HepG2 (cell line): ENCODE data around the gene C16orf87. TPM values are rescaled to one million over a fixed set of nuclear protein-coding genes. Genes with fewer than 3 reads are reported as not detected.

Experiments used
- ATAC-seq: fragments of 200-7000 bp; cut with Tn5 transposase; 3 replicates; pipeline ENCODE4 v1.9.1; 2020; ENCODE audit warnings: mild to moderate bottlenecking, moderate library complexity
- BruUV-seq: library from RNA; stranded (reverse); fragments of 400-500 nt; replicated peaks from 2 replicates; lab custom pipeline; 2021; lab: Mats Ljungman, UMichigan
- CTCF ChIA-PET: fragments of 300-600 bp; formaldehyde crosslinking; extraction: SDS; loops from one replicate; lab custom pipeline; 2021; ENCODE audit warnings: low total read pairs, inconsistent platforms, low intra/inter-chr PET ratio; lab: Yijun Ruan, JAX
- POLR2A ChIA-PET: fragments of 350-600 bp; sonication (Branson Sonifier 250); formaldehyde crosslinking; loops from one replicate; lab custom pipeline; 2020; ENCODE audit warnings: antibody characterized with exemption, inconsistent platforms; lab: Yijun Ruan, JAX
- DNase-seq: peaks from one replicate; pipeline ENCODE4 v3.0.0-alpha.2; 2015; ENCODE audit warnings: low spot score
- FAIRE-seq: peaks from 3 replicates; lab custom pipeline; 2011; peaks lifted over from hg19 to GRCh38; lab: Jason Lieb, UNC
- H2AFZ ChIP-seq: one replicate; pipeline ENCODE4 v1.6.1; 2011; ENCODE audit warnings: low read length, inconsistent platforms
- H3K27ac ChIP-seq: fragments of 300-600 bp; 3 replicates; pipeline ENCODE4 v1.8.0; 2011; ENCODE audit warnings: mixed run types, mild to moderate bottlenecking, mixed read lengths, low read length, inconsistent platforms; ENCODE audit not compliant: insufficient read depth; ENCODE audit errors: extremely low read length
- H3K27me3 ChIP-seq, 2 experiments: fragments of 200-600 bp in 1 of 2; 2 replicates in 1 of 2; 3 replicates in 1 of 2; pipeline versions ENCODE4 v1.6.0 to v1.8.0; 2011; ENCODE audit warnings: low read length in 2 of 2, mild to moderate bottlenecking in 2 of 2, moderate library complexity in 2 of 2, inconsistent platforms in 1 of 2; ENCODE audit not compliant: insufficient read depth in 2 of 2, control insufficient read depth in 1 of 2
- H3K36me3 ChIP-seq, 2 experiments: fragments of 200-600 bp in 1 of 2; replicated peaks in 1 of 2; 2 replicates in 1 of 2; 3 replicates in 1 of 2; pipeline versions ENCODE4 v1.5.1 to v1.8.0; 2011; ENCODE audit warnings: low read length in 2 of 2, inconsistent platforms in 1 of 2; ENCODE audit not compliant: insufficient read depth in 2 of 2, control insufficient read depth in 1 of 2
- H3K4me1 ChIP-seq: 2 replicates; pipeline ENCODE4 v1.5.1; 2012; ENCODE audit warnings: low read length, inconsistent platforms; ENCODE audit not compliant: insufficient read depth
- H3K4me2 ChIP-seq: 2 replicates; pipeline ENCODE4 v1.6.0; 2011; ENCODE audit warnings: low read depth, low read length, inconsistent platforms
- H3K4me3 ChIP-seq, 3 experiments: fragments of 200-600 bp in 1 of 3; sonication (generic), shearing (Covaris generic) in 1 of 3; replicated peaks in 1 of 3; 2 replicates each; pipeline ENCODE4 v1.5.1; 2011 to 2016; ENCODE audit warnings: low read length in 3 of 3, inconsistent platforms in 2 of 3, low read depth in 2 of 3, mild to moderate bottlenecking in 2 of 3, control low read depth in 1 of 3, mixed read lengths in 1 of 3; ENCODE audit not compliant: insufficient read depth in 1 of 3
- H3K79me2 ChIP-seq: one replicate; pipeline ENCODE4 v1.6.1; 2011; ENCODE audit warnings: low read length, inconsistent platforms; ENCODE audit not compliant: insufficient read depth
- H3K9ac ChIP-seq: 2 replicates; pipeline ENCODE4 v1.6.0; 2011; ENCODE audit warnings: mild to moderate bottlenecking, low read depth, low read length, inconsistent platforms; ENCODE audit not compliant: insufficient read depth
- H3K9me3 ChIP-seq: 2 replicates; pipeline ENCODE4 v1.5.1; 2012; ENCODE audit warnings: mild to moderate bottlenecking, low read length
- H4K20me1 ChIP-seq: 2 replicates; pipeline ENCODE4 v1.6.0; 2011; ENCODE audit warnings: inconsistent platforms, mild to moderate bottlenecking, low read length, moderate library complexity; ENCODE audit not compliant: insufficient read depth
- ATM ChIP-seq: fragments of 450-650 bp; IDR thresholded peaks from 2 replicates; pipeline ENCODE4 v1.7.1; 2017; ENCODE audit warnings: mild to moderate bottlenecking, borderline replicate concordance
- BCL6 ChIP-seq: IDR thresholded peaks from 2 replicates; pipeline ENCODE4 v1.6.1; 2016; ENCODE audit warnings: missing genetic modification reagents, missing compliant biosample characterization
- CREM ChIP-seq, 2 experiments: sonication (generic) in 1 of 2; formaldehyde crosslinking in 1 of 2; IDR thresholded peaks; 2 replicates each; pipeline versions ENCODE4 v1.4.0 to v1.6.1; 2016 to 2020; ENCODE audit warnings: antibody characterized with exemption in 1 of 2, mild to moderate bottlenecking in 1 of 2, missing genetic modification reagents in 1 of 2
- FOXJ3 ChIP-seq: sonication (generic); formaldehyde crosslinking; IDR thresholded peaks from 2 replicates; pipeline ENCODE4 v1.4.0; 2020; ENCODE audit warnings: missing genetic modification reagents, mild to moderate bottlenecking, borderline replicate concordance
- KLF6 ChIP-seq: IDR thresholded peaks from 2 replicates; pipeline ENCODE4 v1.8.0; 2016; ENCODE audit warnings: missing biosample characterization, missing genetic modification reagents
- MTF2 ChIP-seq: sonication (generic); formaldehyde crosslinking; IDR thresholded peaks from 2 replicates; pipeline ENCODE4 v1.5.0; 2020; ENCODE audit warnings: missing genetic modification reagents, borderline replicate concordance
- REPIN1 ChIP-seq: sonication (generic); formaldehyde crosslinking; IDR thresholded peaks from 2 replicates; pipeline ENCODE4 v1.8.0; 2022; ENCODE audit warnings: missing genetic modification reagents, low read depth, mild to moderate bottlenecking, borderline replicate concordance
- TBX3 ChIP-seq: fragments of 450-650 bp; IDR thresholded peaks from 2 replicates; pipeline ENCODE4 v1.6.1; 2017; ENCODE audit warnings: antibody characterized with exemption, mild to moderate bottlenecking, inconsistent platforms, borderline replicate concordance
- ZNF367 ChIP-seq: sonication (generic); formaldehyde crosslinking; IDR thresholded peaks from 2 replicates; pipeline ENCODE4 v1.4.0; 2020; ENCODE audit warnings: missing genetic modification reagents, borderline replicate concordance
- ZNF672 ChIP-seq: sonication (generic); formaldehyde crosslinking; IDR thresholded peaks from 2 replicates; pipeline ENCODE4 v1.8.1; 2022; ENCODE audit warnings: missing genetic modification reagents
- WGBS: methylation state at CpG from one replicate; pipeline ENCODE4 v1.1.6; 2017; ENCODE audit warnings: low lambda C conversion rate; 5-methylcytosine and 5-hydroxymethylcytosine counted together
- in situ Hi-C: cut with HindIII; loops from 2 replicates; pipeline ENCODE4 v1.10.0; 2017; ENCODE audit warnings: low pct_unique_long_range_greater_than_20kb; ENCODE audit not compliant: extremely low pct_ligation_motif_present
- intact Hi-C: fragments of 100-400 bp; cut with micrococcal nuclease; formaldehyde crosslinking; loops from one replicate; pipeline ENCODE4 v1.10.0; 2022; ENCODE audit not compliant: unreplicated experiment
- polyA plus RNA-seq, 8 experiments: library from polyadenylated mRNA; depleted of rRNA in 3 of 8; stranded (reverse) in 7 of 8; unstranded in 1 of 8; fragments of >200 nt; fragmentation: Illumina TruSeq in 4 of 8; extraction: Trizol in 4 of 8; gene quantifications; 2 replicates each; pipeline versions ENCODE4 v1.2.1 to v1.2.3, GENCODE V29; 2011 to 2016; ENCODE audit warnings: low read depth in 4 of 8, missing spikeins in 1 of 8, mixed read lengths in 1 of 8; ENCODE audit not compliant: insufficient read depth in 1 of 8
- total RNA-seq, 5 experiments: library from RNA; depleted of rRNA; stranded (reverse); fragments of >200 nt; fragmentation: Illumina TruSeq; extraction: Trizol; gene quantifications; 2 replicates each; pipeline ENCODE4 v1.2.3, GENCODE V29; 2016; ENCODE audit warnings: low read depth in 1 of 5
- TF ChIP-seq, protein P1 (sequence below): sonication (generic); formaldehyde crosslinking; IDR thresholded peaks from 2 replicates; pipeline ENCODE4 v1.4.0; 2020; ENCODE audit warnings: missing genetic modification reagents, borderline replicate concordance
- TF ChIP-seq, protein P2 (sequence below): sonication (generic); formaldehyde crosslinking; IDR thresholded peaks from 2 replicates; pipeline ENCODE4 v1.4.0; 2020; ENCODE audit warnings: mild to moderate bottlenecking, missing genetic modification reagents

Gene C16orf87
- total and polyA plus RNA-seq, 2 of the 13 experiments (the other 11 are each of a cell fraction or from before 2014, with no cell fraction given): 8.6 to 19.5 TPM

DNA sequence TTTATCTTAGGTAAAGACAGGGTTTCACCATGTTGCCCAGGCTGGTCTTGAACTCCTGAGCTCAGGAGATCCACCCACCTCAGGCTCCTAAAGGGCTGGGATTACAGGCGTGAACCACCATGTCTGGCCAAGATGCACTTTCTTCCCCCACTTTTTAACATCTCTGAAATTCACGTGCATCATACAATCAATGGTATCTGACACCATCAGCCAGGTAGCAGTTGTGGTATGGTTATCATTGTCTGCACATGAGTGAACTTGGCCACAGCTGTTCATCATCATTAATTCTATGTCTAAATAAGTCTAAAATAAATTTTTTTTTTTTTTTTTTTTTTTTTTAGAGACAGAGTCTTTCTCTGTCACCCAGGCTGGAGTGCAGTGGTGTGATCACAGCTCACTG, 48.7 kb downstream of the C16orf87 start:
- Histone ChIP-seq H3K4me2 (no peak overlapping the region), H3K36me3 (no peaks in the 10 kb centered on the region), H3K79me2 (no peaks in the 10 kb centered on the region), H3K27ac (no peak overlapping the region), H4K20me1 (no peaks in the 10 kb centered on the region), H3K4me3 (no peak overlapping the region), H2AFZ (no peak overlapping the region), H3K9me3 (0 out of 2 replicates have a peak, but pooled peaks cover 6% of the 10 kb centered on the region), H3K9ac (no peak overlapping the region), H3K4me1 (peaks cover 14% of the 10 kb centered on the region), H3K27me3 (peaks cover 0 to 5% of the 10 kb centered on the region in 2 experiments; a peak in 1 of 5 replicates)
- POLR2A ChIA-PET: no interaction called here
- DNase-seq (no peak), FAIRE-seq (no peak), ATAC-seq (no peak)
- in situ Hi-C loops: no loop called here
- BruUV-seq: no TSS peak
- TF ChIP-seq REPIN1 (CRISPR knock-in tag) (no peak), CREM (IDR thresholded peaks at IDR 0.05) (no peak), CREM (CRISPR knock-in tag; IDR thresholded peaks at IDR 0.05) (no peak), FOXJ3 (CRISPR knock-in tag) (no peak), ATM (no peak), MTF2 (CRISPR knock-in tag) (no peak), ZNF367 (CRISPR knock-in tag) (no peak)
- TF ChIP-seq, protein P1, sequence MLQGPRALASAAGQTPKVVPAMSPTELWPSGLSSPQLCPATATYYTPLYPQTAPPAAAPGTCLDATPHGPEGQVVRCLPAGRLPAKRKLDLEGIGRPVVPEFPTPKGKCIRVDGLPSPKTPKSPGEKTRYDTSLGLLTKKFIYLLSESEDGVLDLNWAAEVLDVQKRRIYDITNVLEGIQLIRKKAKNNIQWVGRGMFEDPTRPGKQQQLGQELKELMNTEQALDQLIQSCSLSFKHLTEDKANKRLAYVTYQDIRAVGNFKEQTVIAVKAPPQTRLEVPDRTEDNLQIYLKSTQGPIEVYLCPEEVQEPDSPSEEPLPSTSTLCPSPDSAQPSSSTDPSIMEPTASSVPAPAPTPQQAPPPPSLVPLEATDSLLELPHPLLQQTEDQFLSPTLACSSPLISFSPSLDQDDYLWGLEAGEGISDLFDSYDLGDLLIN (CRISPR knock-in tag): no peak
- CTCF ChIA-PET: no interaction called here
- intact Hi-C loops: no loop called here
- WGBS: 54% methylated on average over 2 of the region's 2 CpGs

DNA sequence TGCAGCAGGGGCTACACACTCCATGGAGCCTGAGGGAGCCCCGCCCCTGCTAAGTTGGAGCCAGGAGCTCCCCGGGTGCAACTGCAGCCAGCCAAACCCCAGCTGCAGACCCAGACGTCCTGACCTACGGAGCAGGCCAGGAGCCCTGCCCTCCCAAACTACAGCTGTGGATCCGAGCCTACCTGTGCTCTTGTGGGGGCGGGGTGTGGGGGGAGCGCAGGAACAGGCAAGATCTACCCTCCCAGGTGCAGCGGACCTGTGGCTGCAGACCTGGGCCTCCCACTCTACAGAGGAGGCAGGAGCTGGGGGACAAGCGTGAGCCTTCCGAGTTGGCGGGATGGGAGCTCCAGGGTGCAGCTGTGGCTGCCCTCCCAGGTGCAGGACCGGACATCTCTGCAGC, 53.2 kb downstream of the C16orf87 start:
- H4K20me1 ChIP-seq: no peaks in the 10 kb centered on the region
- H3K27me3 ChIP-seq: peaks cover 0 to 5% of the 10 kb centered on the region in 2 experiments; a peak in 1 of 5 replicates
- no peak overlapping the region for H3K27ac ChIP-seq
- TF ChIP-seq, protein P2, sequence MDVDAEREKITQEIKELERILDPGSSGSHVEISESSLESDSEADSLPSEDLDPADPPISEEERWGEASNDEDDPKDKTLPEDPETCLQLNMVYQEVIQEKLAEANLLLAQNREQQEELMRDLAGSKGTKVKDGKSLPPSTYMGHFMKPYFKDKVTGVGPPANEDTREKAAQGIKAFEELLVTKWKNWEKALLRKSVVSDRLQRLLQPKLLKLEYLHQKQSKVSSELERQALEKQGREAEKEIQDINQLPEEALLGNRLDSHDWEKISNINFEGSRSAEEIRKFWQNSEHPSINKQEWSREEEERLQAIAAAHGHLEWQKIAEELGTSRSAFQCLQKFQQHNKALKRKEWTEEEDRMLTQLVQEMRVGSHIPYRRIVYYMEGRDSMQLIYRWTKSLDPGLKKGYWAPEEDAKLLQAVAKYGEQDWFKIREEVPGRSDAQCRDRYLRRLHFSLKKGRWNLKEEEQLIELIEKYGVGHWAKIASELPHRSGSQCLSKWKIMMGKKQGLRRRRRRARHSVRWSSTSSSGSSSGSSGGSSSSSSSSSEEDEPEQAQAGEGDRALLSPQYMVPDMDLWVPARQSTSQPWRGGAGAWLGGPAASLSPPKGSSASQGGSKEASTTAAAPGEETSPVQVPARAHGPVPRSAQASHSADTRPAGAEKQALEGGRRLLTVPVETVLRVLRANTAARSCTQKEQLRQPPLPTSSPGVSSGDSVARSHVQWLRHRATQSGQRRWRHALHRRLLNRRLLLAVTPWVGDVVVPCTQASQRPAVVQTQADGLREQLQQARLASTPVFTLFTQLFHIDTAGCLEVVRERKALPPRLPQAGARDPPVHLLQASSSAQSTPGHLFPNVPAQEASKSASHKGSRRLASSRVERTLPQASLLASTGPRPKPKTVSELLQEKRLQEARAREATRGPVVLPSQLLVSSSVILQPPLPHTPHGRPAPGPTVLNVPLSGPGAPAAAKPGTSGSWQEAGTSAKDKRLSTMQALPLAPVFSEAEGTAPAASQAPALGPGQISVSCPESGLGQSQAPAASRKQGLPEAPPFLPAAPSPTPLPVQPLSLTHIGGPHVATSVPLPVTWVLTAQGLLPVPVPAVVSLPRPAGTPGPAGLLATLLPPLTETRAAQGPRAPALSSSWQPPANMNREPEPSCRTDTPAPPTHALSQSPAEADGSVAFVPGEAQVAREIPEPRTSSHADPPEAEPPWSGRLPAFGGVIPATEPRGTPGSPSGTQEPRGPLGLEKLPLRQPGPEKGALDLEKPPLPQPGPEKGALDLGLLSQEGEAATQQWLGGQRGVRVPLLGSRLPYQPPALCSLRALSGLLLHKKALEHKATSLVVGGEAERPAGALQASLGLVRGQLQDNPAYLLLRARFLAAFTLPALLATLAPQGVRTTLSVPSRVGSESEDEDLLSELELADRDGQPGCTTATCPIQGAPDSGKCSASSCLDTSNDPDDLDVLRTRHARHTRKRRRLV (CRISPR knock-in tag): no peak
- TF ChIP-seq TBX3 (no peak), BCL6 (CRISPR knock-in tag) (no peak), ZNF672 (CRISPR knock-in tag) (no peak), KLF6 (no peak)
- H3K36me3 ChIP-seq: no peaks in the 10 kb centered on the region
- no TSS peak for BruUV-seq
- intact Hi-C loops (no loop called here), in situ Hi-C loops (no loop called here)
- H3K4me2 ChIP-seq: no peak overlapping the region
- POLR2A ChIA-PET: no interaction called here
- no peak overlapping the region for H3K4me3 ChIP-seq
- FAIRE-seq (no peak), ATAC-seq (peak; percentile 45), DNase-seq (no peak)
- 0 out of 2 replicates have a peak, but pooled peaks cover 6% of the 10 kb centered on the region for H3K9me3 ChIP-seq
- CTCF ChIA-PET: no interaction called here
- H3K9ac ChIP-seq: no peak overlapping the region
- no peaks in the 10 kb centered on the region for H3K79me2 ChIP-seq
- no peaks in the 10 kb centered on the region for H3K4me1 ChIP-seq
- WGBS: 41% methylated on average over 6 of the region's 12 CpGs
- no peak overlapping the region for H2AFZ ChIP-seq
